ENCODE results near the gene FHOD1. TPM values are rescaled to one million over a fixed set of nuclear protein-coding genes. Genes with fewer than 3 reads are reported as not detected.

The FHOD1 gene
- polyA plus RNA-seq, 1 of the 3 experiments (the other 2 are of a cell fraction), result 70.9 TPM

DNA sequence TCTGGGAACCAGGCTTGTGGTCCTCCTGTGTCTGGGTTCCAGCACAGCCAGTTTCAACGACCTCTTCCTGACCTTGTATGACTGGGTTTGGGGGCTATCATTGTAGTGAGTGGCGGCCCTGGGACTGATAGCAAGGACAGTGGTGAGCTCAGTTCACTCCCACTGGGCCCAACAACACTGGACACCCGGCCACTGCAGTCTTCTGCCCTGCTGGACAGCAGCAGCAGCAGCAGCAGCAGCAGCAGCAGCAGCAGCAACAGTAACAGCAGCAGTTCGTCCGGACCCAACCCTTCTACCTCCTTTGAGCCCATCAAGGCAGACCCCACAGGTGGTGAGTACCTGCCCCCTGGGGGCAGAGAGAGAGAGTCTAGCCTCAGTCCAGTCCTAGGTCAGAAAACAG lies 51.6 kb downstream of the FHOD1 start:
- TF ChIP-seq RXRA (IDR thresholded peaks at IDR 0.05; ENCODE audit: borderline replicate concordance, low read depth) (no peak), FOXM1 (IDR thresholded peaks at IDR 0.05; ENCODE audit: low read depth) (no peak), FOSL2 (IDR thresholded peaks at IDR 0.05; ENCODE audit: borderline replicate concordance, low read depth) (no peak), EZH2phosphoT487 (IDR thresholded peaks at IDR 0.05; ENCODE audit: borderline replicate concordance, low read depth) (no peak), GABPA (IDR thresholded peaks at IDR 0.05; ENCODE audit: low read depth) (no peak), NFIC (IDR thresholded peaks at IDR 0.05; ENCODE audit: borderline replicate concordance) (no peak), CHD2 (IDR thresholded peaks at IDR 0.05; ENCODE audit: low read length, partially characterized antibody) (no peak), FOXJ3 (CRISPR knock-in tag; IDR thresholded peaks at IDR 0.05) (no peak), YY1 (IDR thresholded peaks at IDR 0.05; ENCODE audit: low read depth) (no peak), EP300 (IDR thresholded peaks at IDR 0.05; ENCODE audit: borderline replicate concordance in 1 of 2, low read depth in 1 of 2, low read length in 1 of 2) (no peak), GATA2 (CRISPR knock-in tag; IDR thresholded peaks at IDR 0.05) (no peak)
- TF ChIP-seq, protein P1, sequence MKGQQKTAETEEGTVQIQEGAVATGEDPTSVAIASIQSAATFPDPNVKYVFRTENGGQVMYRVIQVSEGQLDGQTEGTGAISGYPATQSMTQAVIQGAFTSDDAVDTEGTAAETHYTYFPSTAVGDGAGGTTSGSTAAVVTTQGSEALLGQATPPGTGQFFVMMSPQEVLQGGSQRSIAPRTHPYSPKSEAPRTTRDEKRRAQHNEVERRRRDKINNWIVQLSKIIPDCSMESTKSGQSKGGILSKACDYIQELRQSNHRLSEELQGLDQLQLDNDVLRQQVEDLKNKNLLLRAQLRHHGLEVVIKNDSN (IDR thresholded peaks at IDR 0.05; ENCODE audit: borderline replicate concordance, low read depth), result no peak
- TF ChIP-seq, protein P2, sequence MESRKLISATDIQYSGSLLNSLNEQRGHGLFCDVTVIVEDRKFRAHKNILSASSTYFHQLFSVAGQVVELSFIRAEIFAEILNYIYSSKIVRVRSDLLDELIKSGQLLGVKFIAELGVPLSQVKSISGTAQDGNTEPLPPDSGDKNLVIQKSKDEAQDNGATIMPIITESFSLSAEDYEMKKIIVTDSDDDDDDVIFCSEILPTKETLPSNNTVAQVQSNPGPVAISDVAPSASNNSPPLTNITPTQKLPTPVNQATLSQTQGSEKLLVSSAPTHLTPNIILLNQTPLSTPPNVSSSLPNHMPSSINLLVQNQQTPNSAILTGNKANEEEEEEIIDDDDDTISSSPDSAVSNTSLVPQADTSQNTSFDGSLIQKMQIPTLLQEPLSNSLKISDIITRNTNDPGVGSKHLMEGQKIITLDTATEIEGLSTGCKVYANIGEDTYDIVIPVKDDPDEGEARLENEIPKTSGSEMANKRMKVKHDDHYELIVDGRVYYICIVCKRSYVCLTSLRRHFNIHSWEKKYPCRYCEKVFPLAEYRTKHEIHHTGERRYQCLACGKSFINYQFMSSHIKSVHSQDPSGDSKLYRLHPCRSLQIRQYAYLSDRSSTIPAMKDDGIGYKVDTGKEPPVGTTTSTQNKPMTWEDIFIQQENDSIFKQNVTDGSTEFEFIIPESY (IDR thresholded peaks at IDR 0.05; ENCODE audit: borderline replicate concordance, low read depth), result no peak
- TF ChIP-seq, protein P3, sequence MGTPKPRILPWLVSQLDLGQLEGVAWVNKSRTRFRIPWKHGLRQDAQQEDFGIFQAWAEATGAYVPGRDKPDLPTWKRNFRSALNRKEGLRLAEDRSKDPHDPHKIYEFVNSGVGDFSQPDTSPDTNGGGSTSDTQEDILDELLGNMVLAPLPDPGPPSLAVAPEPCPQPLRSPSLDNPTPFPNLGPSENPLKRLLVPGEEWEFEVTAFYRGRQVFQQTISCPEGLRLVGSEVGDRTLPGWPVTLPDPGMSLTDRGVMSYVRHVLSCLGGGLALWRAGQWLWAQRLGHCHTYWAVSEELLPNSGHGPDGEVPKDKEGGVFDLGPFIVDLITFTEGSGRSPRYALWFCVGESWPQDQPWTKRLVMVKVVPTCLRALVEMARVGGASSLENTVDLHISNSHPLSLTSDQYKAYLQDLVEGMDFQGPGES (IDR thresholded peaks at IDR 0.05; ENCODE audit: low read depth, low read length), result no peak
- Histone ChIP-seq H3K27me3 (ENCODE audit: insufficient read depth) (no peaks in the 10 kb centered on the region), H3K9me2 (no peaks in the 10 kb centered on the region), H2AFZ (ENCODE audit: low read depth) (no peak overlapping the region), H3K36me3 (replicated peaks in 1 of 2; ENCODE audit: control insufficient read depth in 1 of 2, insufficient read depth in 2 of 2, low read length in 1 of 2) (peaks cover 34 to 67% of the 10 kb centered on the region in 2 experiments), H3K79me2 (ENCODE audit: insufficient read depth) (peaks cover 50% of the 10 kb centered on the region), H3K27ac (ENCODE audit: low read depth in 2 of 2, low read length in 1 of 2) (no peak overlapping the region), H3K4me1 (ENCODE audit: control insufficient read depth in 1 of 2, insufficient read depth in 2 of 2, low read depth in 1 of 2, low read length in 1 of 2) (peaks cover 8 to 25% of the 10 kb centered on the region in 2 experiments; a peak in 3 of 4 replicates), H3K9me3 (no peaks in the 10 kb centered on the region), H3K4me3 (ENCODE audit: low read depth in 2 of 2, low read length in 1 of 2) (no peak overlapping the region), H3K4me2 (no peak overlapping the region), H3K9ac (no peak overlapping the region), H4K20me1 (ENCODE audit: insufficient read depth) (peaks cover 21% of the 10 kb centered on the region), H3F3A (replicated peaks; ENCODE audit: insufficient read depth) (peaks cover 31% of the 10 kb centered on the region)
- POLR2A ChIA-PET, result no interaction called here
- no peak for DNase-seq
- CTCF ChIA-PET, result interaction anchor here (0.7 to 0.8 kb wide), 2 partner anchors 12 to 14 kb away, joined by 3 read pairs; no protein-coding TSS in a partner anchor
- WGBS (ENCODE audit: low lambda C conversion rate), result 94% methylated on average over 2 of the region's 5 CpGs
